Spinal cord (tissue), 10 donors: ENCODE data around the gene RTTN. TPM values are rescaled to one million over a fixed set of nuclear protein-coding genes. Genes with fewer than 3 reads are reported as not detected.

Experiments
- DNase-seq, 6 donors: peaks; one replicate each; pipeline versions ENCODE4 v3.0.0 to v3.0.0-alpha.2; 2013 to 2015; ENCODE audit warnings: low spot score in 6 of 6, low read depth in 4 of 6
- H3K27ac ChIP-seq: one replicate; pipeline ENCODE4 v1.5.1; 2013; ENCODE audit warnings: low read depth, low read length, control low read depth
- H3K27me3 ChIP-seq: one replicate; pipeline ENCODE4 v1.6.1; 2013; ENCODE audit warnings: low read length; ENCODE audit not compliant: control insufficient read depth, insufficient read depth
- H3K36me3 ChIP-seq: one replicate; pipeline ENCODE4 v1.6.1; 2013; ENCODE audit warnings: low read length; ENCODE audit not compliant: control insufficient read depth, insufficient read depth
- H3K4me1 ChIP-seq: one replicate; pipeline ENCODE4 v1.6.1; 2013; ENCODE audit warnings: low read length; ENCODE audit not compliant: control insufficient read depth, insufficient read depth
- H3K4me3 ChIP-seq: one replicate; pipeline ENCODE4 v1.5.1; 2013; ENCODE audit warnings: low read depth, low read length, control low read depth
- H3K9me3 ChIP-seq: one replicate; pipeline ENCODE4 v1.6.1; 2013; ENCODE audit warnings: low read length; ENCODE audit not compliant: control insufficient read depth, insufficient read depth
- WGBS: methylation state at CpG from one replicate; pipeline ENCODE4 v1.1.5; 2013; ENCODE audit warnings: missing lambda C conversion rate; ENCODE audit not compliant: insufficient coverage; 5-methylcytosine and 5-hydroxymethylcytosine counted together
- polyA plus RNA-seq, 2 donors: library from polyadenylated mRNA; unstranded; fragments of 120-200 nt; gene quantifications; one replicate each; pipeline ENCODE4 v1.2.1, GENCODE V29; 2013; ENCODE audit not compliant: insufficient read length in 2 of 2
- total RNA-seq, 2 donors: library from RNA; depleted of rRNA in 1 of 2; stranded (reverse); fragments of 120-200 nt in 1 of 2; fragments of >200 nt in 1 of 2; gene quantifications; one replicate each; pipeline versions ENCODE4 v1.2.3 to v1.2.4, GENCODE V29; 2013 to 2014
- donor health status: healthy.

The RTTN gene
- total and polyA plus RNA-seq, 4 donors, result 14.0 to 46.0 (median 18.1) TPM

DNA sequence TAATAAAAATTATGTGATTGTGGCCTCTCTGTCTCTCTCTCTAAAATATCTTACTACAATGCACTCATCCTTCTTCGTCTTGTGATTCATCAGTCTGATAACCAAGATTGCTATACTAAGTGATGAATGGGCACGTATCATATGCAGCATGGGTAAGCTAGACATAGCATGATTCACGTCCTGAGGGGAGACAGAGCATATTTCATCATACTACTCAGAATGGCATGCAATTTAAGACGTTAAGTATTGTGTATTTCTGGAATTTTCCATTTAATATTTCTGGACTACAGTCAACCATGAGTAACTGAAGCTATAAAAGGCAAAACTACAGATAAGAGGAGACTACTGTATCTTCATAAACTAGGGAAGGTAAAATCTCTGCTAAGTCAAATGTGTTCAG is 160.9 kb downstream of the RTTN start:
- Histone ChIP-seq H3K9me3 (no peaks in the 10 kb centered on the region), H3K36me3 (no peaks in the 10 kb centered on the region), H3K4me1 (no peaks in the 10 kb centered on the region), H3K4me3 (no peak overlapping the region), H3K27ac (no peak overlapping the region), H3K27me3 (no peaks in the 10 kb centered on the region)
- peak in 1 of 6 donors; percentile 15 for DNase-seq
- no CpG with 5 or more reads among the region's 4 CpGs for WGBS

DNA sequence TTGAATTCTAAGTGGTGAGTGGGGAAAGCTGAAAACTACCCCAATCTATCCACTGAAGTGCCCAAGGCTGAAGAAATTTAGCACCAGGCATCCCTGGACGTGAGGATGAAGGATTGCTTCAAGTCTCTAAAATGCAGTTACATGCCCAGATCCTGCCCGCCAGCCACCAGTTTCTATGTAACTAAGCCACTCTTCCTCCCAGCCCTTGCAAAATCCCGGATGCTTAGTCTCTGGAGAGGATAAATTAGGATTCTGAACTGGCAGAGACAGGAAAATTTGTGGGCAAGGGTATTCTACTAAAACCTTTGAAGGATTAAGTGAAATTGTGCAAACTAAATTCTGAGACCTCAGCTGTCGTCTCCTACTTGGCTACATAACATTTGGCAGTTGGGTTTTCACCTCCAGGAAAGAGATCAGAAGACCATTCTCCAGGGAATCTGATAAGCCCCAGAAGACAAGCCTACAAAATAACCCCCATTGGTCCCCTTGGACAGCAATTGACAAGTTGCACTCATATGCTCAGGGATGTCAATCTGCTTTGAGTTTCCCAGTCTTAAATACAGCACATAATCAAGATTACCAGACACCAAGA is 163.9 kb downstream of the RTTN start:
- peaks cover 5% of the 10 kb centered on the region for H3K4me1 ChIP-seq
- H3K9me3 ChIP-seq, result no peaks in the 10 kb centered on the region
- WGBS, result 75% methylated on average over 1 of the region's 4 CpGs
- no peak for DNase-seq
- H3K27me3 ChIP-seq, result no peaks in the 10 kb centered on the region
- no peak overlapping the region for H3K27ac ChIP-seq
- H3K4me3 ChIP-seq, result no peak overlapping the region
- H3K36me3 ChIP-seq, result no peaks in the 10 kb centered on the region

DNA sequence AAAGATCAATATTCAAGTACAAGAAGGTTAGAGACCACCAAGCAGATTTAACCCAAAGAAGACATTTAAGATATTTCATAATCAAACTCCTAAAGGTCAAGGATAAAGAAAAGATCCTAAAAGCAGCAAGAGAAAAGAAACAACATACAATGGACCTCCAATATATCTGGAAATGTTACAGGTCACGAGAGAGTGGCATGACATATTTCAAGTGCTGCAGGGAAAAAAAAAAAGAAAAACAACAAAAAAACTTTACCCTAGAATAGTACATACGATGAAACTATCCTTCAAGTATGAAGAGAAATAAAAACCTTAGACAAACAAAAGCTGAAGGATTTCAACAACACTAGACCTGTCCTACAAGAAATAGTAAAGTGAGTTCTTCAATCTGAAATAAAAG is 166.3 kb downstream of the RTTN start:
- no peak overlapping the region for H3K27ac ChIP-seq
- DNase-seq, result no peak
- no peaks in the 10 kb centered on the region for H3K36me3 ChIP-seq
- H3K4me1 ChIP-seq, result peaks cover 5% of the 10 kb centered on the region
- no peaks in the 10 kb centered on the region for H3K27me3 ChIP-seq
- H3K9me3 ChIP-seq, result no peaks in the 10 kb centered on the region
- WGBS, result no CpG with 5 or more reads among the region's 2 CpGs
- no peak overlapping the region for H3K4me3 ChIP-seq

DNA sequence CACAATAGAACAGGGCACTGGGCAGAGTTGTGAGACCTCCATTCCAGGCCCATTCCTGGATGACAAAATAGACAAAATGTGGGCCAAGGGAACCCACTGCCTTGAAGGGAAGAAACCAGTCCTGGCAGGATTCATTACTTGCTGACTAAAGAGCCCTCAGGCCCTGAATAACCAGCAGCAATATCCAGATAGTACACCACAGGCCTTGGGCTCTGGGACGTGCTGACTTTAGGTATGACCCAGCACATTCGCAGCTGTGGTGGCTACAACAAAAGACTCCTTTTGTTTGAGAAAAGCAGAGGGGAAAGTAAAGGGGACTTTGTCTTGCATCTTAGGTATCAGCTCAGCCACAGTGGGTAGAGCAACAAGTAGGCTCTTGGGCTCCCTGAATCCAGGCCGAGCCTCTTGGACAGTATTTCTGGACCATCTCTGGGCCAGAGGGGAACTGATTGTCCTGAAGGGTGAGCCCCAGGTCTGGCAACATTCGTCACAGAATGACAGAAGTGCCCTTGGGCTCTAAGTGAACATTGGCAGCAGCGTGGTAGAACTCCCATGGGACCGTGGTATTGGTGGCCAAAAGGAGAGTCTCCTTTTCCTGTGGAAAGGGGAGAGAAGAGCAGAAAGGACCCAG is 167.9 kb downstream of the RTTN start:
- WGBS, result 99% methylated on average over 5 of the region's 6 CpGs
- no peak for DNase-seq

DNA sequence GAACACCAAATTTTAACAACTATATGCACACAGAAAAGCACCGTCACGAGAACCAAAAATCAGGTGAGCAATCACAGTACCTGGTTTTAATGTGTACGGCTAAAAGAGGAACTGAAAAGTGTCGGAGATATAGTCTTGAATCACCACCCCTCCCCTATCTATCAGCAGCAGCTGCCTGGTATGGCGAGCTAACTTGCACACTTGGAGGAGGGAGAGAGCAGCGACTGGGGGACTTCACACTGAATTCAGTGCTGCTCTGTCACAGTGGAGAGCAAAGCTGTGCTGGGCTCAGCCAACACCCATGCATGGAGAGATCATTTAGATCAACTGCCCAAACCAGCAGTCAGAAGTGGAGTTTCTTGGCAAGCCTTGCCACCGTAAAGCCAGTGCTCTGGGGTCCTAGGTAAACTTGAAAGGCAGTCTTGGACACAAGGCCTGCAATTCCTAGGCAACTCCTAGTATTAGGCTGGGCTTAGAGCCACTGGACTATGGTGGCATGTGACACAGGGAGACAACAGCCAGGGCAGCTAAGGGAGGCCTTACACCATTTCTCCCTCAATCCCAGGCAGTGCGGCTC is 168.6 kb downstream of the RTTN start:
- WGBS, result 82% methylated on average over 3 of the region's 8 CpGs
- Histone ChIP-seq H3K27me3 (no peaks in the 10 kb centered on the region), H3K27ac (no peak overlapping the region), H3K4me3 (no peak overlapping the region), H3K4me1 (peaks cover 5% of the 10 kb centered on the region), H3K36me3 (no peaks in the 10 kb centered on the region), H3K9me3 (no peaks in the 10 kb centered on the region)
- peak in 1 of 6 donors; percentile 51 for DNase-seq

More for the DNA sequence above, 167.9 kb downstream of the RTTN start:
- Histone ChIP-seq H3K9me3 (no peaks in the 10 kb centered on the region), H3K4me3 (no peak overlapping the region), H3K36me3 (no peaks in the 10 kb centered on the region), H3K4me1 (peaks cover 5% of the 10 kb centered on the region), H3K27me3 (no peaks in the 10 kb centered on the region), H3K27ac (no peak overlapping the region)

DNA sequence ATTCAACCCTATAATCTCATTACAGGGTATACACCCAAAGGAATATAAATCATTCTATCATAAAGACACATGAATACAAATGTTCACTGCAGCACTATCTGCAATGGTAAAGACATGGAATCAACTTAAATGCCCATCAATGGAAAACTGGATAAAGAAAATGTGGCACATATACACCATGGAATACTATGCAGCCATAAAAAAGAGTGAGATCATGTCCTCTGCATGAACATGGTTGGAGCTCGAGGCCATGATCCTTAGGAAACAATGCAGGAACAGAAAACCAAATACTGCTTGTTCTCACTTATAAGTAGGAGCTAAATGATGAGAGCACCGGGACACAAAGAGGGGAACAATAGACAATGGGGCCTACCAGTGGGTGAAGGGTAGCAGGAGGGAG is 169.3 kb downstream of the RTTN start:
- no CpG with 5 or more reads among the region's 2 CpGs for WGBS
- Histone ChIP-seq H3K27me3 (no peaks in the 10 kb centered on the region), H3K4me3 (no peak overlapping the region), H3K9me3 (no peaks in the 10 kb centered on the region), H3K36me3 (no peaks in the 10 kb centered on the region), H3K27ac (no peak overlapping the region), H3K4me1 (peaks cover 5% of the 10 kb centered on the region)
- DNase-seq, result no peak

DNA sequence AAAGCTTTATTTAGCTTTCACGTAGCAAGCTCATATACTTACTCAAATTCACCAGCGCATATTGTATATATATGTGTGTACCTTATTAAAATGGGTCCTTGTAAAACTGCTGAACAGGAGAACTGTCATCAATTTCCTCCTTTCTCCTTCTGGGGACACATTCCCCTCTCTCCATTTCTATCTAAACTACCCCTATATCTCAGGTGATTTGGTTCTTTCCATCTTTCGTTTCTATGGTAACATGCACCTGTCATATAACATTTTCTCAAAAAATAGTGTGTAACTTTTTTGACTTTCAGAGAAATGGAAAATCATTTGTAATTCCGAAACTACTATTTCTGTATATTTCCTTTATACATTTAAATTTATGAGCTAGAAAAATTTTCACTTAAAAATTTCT is 174.3 kb downstream of the RTTN start:
- Histone ChIP-seq H3K27me3 (no peaks in the 10 kb centered on the region), H3K4me3 (no peak overlapping the region), H3K9me3 (no peaks in the 10 kb centered on the region), H3K27ac (no peak overlapping the region), H3K36me3 (no peaks in the 10 kb centered on the region), H3K4me1 (no peaks in the 10 kb centered on the region)
- DNase-seq, result peak in 2 of 6 donors; percentile 10 to 57
- 100% methylated on average over 1 of the region's 4 CpGs for WGBS

DNA sequence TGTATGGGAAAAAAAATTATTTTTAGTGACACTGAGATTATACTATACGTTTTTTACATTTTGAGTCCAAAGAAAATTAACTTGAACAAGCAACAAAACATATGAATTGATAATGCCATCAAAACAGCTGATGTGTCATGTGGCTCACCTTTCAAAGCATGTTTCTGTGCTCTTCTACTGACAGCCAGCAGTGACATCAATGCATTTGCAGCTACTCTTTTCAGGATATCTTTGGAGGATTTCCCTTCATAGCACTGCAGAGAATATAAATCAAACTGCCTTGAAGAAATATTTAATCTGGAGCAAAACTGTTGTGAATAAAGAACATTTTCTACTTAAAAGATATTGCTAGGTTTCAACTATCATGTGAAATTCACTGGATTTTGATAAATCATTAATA is 174.8 kb downstream of the RTTN start:
- H3K27me3 ChIP-seq, result no peaks in the 10 kb centered on the region
- no peak overlapping the region for H3K4me3 ChIP-seq
- no peaks in the 10 kb centered on the region for H3K36me3 ChIP-seq
- no peak overlapping the region for H3K27ac ChIP-seq
- H3K9me3 ChIP-seq, result no peaks in the 10 kb centered on the region
- peak in 2 of 6 donors; percentile 12 to 46 for DNase-seq
- no peaks in the 10 kb centered on the region for H3K4me1 ChIP-seq
- WGBS, result no CpG with 5 or more reads among the region's 1 CpG

DNA sequence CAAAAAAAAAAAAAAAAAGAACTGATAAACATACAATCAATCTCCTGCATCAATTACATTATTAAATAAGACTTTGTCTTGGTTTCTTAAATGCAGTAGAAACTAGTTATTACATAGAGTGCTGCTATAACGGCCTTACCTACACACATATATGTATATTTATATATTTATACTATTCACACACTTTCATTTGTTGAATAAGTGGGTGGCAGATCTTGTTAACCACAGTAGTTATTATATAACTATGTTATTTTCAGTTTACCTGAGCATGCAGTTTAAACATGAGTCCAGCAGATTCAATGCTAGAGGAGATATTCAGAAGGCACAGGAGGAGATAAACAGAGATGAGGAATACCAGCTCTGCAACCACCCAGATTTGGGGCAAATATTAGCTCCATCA is 176.3 kb downstream of the RTTN start:
- no CpG with 5 or more reads among the region's 1 CpG for WGBS
- no peaks in the 10 kb centered on the region for H3K9me3 ChIP-seq

DNA sequence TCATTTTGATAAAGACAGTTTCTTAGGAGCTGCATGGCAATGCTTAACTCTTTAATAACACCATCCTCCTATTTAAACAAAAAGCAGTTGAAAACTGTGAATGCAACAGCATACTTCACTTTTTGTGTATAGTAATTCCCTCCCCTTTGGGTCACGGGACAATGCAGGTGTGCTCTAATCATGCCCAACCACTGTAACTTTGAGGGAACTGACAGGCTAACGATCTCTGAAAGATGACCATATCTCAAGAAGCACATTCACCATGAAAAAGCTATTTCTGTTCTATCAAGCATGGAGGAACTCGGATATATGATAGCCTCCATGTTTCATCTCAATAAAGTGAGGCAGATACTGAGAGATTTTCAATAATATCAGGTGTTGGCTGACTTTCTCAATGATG is 176.8 kb downstream of the RTTN start:
- Histone ChIP-seq H3K27ac (no peak overlapping the region), H3K9me3 (no peaks in the 10 kb centered on the region), H3K4me3 (no peak overlapping the region), H3K36me3 (no peaks in the 10 kb centered on the region), H3K4me1 (no peaks in the 10 kb centered on the region), H3K27me3 (no peaks in the 10 kb centered on the region)
- peak in 1 of 6 donors; percentile 25 for DNase-seq
- no CpG with 5 or more reads among the region's 3 CpGs for WGBS

More for the DNA sequence above, 176.3 kb downstream of the RTTN start:
- H3K4me3 ChIP-seq, result no peak overlapping the region
- no peaks in the 10 kb centered on the region for H3K27me3 ChIP-seq
- no peak overlapping the region for H3K27ac ChIP-seq
- no peaks in the 10 kb centered on the region for H3K36me3 ChIP-seq
- no peak for DNase-seq
- H3K4me1 ChIP-seq, result no peaks in the 10 kb centered on the region
